HG02642 (cell line): ENCODE measurements around the gene PDE12.
"Not testable (repeated sequence)": the region's sequence is repeated elsewhere in the genome, so short reads cannot be mapped to it uniquely, and the experiment has no call there.

Source experiments
- ATAC-seq: cut with Tn5 transposase; IDR thresholded peaks from one replicate; pipeline ENCODE4 v1.9.1; 2021; ENCODE audit warnings: mild to moderate bottlenecking; ENCODE audit not compliant: unreplicated experiment, poor library complexity

PDE12 gene

DNA sequence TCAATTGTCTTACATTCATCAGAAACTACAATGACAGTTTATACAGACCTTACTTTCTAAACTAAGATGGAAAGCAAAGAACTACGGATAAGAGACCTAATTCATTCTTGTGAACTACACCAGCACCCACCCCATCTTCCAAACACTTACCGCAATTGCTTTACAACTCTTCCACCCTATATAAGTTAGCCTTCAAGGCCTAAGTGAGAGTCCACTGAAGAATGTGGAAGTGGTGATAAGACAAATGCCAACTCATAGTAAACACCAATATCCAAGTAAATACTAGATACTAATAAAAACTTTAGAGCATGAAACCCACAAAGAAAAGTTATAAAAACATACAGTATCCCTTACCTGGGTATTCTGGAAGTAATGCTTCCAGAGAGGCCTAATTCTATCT, 27.5 kb downstream of the PDE12 start:
- no peak for ATAC-seq

DNA sequence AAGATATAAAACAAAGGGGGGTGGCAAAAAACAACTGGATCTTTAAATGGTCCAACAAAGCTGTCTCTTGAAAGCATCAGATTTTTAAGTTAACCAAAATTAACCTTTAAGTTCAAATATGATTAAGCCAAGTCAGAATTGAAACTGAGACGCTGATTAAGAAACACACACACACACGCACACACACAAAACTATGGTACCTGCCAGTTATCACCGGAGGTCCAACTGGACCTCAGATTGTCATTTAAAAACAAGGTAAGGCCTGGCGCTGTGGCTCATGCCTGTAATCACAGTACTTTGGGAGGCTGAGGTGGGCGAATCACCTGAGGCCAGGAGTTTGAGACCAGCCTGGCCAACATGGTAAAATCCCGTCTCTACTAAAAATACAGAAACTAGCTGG, 30.7 kb downstream of the PDE12 start:
- ATAC-seq, result no peak

DNA sequence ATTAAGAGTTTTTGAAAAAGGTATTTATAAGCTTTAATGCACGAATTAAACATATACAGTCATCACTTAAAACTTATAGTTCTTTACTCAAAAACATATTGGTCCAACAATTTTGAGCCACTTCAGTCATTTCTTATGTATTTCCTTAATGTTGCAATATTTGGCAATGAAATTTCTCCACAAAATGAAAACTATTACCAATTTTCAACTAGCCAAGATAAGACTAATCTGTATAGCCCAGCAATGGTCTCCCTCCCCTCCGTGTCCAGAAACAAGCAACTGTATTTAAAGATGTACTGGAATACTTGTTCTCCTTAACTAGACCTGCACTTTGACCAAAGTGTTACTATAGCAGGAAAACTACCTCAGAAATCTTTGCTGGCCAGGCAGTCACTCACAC, 31.8 kb downstream of the PDE12 start:
- ATAC-seq, result no peak

DNA sequence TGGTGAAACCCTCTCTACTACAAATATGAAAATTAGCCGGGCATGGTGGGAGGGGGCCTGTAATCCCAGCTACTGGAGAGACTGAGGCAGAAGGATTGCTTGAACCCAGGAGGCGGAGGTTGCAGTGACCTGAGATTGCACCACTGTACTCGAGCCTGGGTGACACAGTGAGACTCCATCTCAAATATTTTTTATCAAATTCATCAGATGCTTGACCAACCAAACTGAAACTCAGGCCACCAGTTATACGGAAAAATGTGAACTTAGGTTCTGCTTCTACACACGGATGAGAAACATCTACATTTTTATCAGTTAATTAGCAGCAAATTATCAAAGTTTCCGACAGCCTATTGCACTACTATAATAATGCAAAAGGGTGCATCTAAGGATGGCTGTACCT, 36.2 kb downstream of the PDE12 start:
- ATAC-seq, result no peak

DNA sequence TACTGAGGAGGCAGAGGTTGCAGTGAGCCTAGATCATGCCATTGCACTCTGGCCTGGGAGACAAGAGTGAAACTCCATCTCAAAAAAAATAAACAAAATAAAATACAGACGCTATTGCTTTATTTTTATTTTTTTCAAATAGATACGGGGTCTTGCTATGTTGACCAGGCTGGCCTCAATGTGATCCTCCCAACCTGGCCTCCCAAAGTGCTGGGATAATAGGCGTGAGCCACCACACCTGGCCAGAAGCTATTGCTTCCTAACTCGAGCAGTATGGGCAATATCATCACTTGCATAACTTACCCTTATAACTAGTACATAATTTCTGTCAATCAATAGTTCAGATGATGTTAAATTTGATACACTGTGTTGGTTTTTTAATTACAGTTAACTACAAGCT, 38.1 kb downstream of the PDE12 start:
- no peak for ATAC-seq

DNA sequence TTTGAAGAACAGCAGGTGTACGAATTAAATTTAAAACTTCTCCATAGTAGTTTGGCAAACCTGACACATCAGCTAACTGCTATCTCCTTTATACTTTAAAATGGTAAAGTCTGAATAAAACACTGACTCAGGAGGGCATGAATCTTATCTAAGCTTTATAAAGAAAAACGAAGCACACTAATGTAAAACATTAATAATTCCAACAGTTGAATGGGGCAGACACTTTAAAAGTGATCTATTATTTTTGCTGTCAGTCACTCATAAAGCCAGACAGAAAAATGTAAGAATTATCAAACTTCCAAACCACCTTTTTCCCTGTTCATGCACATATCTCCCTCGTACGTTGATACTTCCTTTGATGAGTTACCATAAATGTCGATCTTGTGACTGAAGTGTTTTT, 38.5 kb downstream of the PDE12 start:
- ATAC-seq, result no peak

DNA sequence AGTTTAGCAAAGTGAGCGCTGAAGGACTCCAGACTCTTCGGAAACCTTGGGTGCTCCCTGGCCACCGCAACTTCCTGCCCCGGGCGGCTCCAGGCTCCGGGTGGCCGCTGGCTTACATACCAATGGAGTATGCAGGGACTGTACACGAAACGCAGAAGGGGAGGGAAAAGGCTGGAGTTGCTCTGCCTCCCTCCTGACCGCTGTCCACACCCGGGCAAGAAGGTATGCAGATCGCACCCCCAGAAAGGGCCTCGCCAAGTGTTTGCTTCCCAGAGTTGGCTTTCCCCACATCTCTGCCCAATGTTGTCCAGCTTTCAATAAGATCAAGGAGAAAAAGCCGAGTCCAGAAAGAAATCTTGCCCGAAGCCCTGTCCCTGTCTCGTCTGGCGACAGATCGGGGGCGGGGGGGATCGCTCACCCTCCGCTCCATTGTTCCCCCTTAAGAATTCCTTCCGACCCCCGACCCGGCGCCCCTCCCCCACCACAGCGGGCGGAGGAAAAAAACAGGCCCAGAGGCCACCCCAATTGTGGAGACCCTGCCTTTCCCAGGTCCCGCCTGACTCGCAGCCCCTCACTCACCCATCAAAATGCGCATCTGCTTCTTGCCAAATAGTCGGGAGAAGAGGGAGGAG, 40.5 kb downstream of the PDE12 start:
- ATAC-seq, result no peak

DNA sequence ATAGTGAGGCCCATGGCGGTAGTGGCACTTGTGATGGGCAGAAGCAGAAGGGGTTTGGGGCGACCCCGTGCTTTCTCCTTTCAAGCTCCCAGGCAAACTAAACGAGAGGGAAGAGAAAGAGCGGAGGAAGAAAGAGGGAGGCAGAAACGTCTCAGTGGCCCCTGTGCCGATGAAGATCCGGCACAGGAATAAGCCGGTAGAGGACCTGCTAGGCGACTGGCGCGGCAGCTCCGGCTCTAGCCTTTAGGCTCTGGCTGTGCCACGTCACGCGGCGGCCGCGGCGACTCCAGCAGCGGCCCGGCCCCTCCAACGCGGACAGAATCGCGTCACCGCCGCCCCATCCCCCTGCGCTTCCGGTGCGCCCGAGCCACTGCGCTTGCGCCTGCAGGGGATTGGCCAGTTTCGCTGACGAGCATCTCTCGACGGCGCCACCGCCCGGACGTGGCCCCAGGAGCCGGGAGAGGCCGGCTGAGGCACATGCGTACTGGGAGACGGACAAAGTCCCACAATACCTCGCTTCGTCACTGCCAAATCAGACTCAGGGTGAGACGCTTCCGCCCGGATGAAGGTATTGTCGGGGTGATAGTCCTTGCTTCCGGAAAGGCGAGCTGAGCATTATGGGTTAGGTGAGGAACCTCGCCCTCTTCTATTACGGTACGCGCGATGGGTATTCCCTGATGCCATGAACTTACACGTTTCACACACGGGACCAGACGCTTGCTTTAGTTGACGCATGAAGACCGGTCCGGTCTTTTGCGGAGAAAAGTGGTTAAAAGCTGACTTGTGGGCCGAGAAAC, 41.3 kb downstream of the PDE12 start, which contains the start of gene ARF4:
Gene ARF4, minus strand, starts transcription at position 218 of the 797 bp plus-strand sequence. Its CDS starts 204 bp downstream, at position 14.
- peak; percentile 94 for ATAC-seq

DNA sequence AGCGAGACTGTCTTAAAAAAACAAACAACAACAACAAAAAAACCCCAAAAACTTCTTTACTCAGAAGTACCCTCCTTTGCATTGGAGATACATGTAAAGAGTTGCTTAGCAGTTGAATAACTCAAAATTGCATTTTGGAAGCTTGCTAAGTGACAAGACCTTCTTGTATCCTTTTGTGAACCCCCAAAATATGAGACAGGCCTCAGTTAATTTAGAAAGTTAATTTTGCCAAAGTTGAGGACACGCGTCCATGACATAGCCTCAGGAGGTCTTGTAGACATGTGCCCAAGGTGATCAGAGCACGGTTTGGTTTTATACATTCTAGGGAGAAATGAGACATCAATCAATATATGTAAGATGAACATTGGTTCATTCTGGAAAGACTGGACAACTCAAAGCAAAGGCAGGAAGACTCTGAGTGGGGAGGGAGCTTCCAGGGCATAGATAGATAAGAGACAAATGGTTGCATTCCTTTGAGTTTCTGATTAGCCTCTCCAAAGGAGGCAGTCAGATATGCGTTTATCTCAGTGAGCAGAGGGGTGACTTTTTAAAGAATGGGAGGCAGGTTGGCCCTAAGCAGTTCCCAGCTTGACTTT, 42.8 kb downstream of the PDE12 start:
- no peak for ATAC-seq

DNA sequence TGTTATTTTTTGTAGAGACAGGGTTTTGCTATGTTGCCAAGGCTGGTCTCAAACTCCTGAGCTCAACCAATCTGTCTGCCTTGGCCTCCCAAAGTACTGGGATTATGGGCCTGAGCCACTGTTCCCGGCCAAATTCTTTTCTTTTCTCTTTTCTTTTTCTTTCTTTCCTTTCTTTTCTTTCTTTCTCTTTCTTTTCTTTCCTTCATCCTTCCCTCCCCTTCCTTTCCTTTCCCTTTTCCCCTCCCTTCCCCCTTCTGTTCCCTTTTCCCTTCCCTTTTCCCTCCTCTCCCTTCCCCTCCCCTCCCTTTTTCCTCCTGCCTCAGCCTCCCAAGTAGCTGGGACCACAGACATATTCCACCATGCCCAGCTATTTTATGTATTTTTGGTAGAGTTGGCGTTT, 44.1 kb downstream of the PDE12 start:
- no peak for ATAC-seq

DNA sequence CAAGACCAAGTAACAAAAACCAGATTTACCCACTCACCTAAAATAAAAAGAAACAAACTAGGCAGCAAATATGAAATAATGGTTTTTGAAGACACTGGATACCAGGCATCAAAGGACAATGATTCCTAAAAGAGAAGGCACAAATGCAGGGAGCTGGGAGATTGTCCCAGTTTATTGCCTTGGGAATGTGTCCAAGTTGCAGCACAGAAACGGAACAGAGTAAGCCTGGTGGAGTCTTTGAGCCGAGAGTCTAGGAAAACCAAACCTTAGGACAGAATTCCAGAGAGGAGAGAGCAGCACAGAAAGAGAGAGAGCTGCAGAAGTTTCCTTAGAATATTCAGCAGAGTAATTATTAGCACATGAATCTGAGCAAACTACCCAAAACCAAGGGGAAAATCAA, 48.9 kb downstream of the PDE12 start:
- ATAC-seq, result no peak

DNA sequence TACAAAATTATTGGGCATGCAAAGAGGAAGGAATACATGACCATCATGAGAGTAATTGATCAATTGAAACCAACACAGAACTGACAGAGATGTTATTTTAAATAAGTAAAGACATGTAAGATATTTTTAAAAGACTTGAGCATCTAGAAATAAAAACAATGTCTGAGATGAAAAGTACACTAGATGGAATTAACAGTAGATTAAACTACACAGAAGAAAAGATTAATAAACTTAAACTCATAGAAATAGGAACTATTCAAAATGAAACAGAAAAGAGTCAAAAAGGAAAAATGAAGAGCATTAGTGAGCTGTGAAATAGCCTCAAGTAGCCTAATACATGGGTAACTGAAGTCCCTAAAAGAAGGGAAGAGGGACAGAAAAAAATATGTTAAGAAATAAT, 49.6 kb downstream of the PDE12 start:
- ATAC-seq, result no peak

DNA sequence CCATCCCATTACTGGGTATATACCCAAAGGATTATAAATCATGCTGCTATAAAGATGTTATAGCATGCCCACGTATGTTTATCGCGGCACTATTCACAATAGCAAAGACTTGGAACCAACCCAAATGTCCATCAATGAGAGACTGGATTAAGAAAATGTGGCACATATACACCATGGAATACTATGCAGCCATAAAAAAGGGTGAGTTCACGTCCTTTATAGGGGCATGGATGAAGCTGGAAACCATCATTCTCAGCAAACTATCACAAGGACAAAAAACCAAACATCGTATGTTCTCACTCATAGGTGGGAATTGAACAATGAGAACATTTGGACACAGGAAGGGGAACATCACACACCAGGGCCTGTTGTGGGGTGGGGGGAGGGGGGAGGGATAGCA, 55.8 kb downstream of the PDE12 start:
- ATAC-seq, result not testable (repeated sequence)

DNA sequence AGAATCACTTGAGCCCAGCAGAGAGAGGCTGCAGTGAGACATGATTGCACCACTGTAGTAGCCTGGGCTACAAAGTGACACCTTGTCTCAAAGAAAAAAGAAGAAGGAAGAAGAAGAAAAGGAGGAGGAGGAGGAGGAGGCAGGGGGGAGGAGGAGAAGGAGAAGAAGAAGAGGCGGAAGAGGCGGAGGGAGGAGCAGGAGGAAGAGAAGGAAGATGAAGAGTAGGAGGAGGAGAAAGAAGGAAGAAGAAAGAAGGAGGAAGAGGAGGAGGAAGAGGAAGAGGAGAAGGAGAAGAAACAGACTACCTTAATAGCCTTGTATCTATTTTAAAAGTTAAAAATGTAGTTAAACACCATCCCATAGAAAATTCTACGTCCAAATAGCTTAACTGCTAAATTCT, 60.2 kb downstream of the PDE12 start:
- no peak for ATAC-seq
